Measurements from ENCODE around the gene WIPF2.
A peak's percentile ranks its signal among the peaks of the same experiment; 100 is the strongest.

Gene WIPF2

GRCh38 chr17:40306395-40306794 lies 87.3 kb downstream of the WIPF2 start:
- Histone ChIP-seq H3K4me1 (ENCODE audit: insufficient read depth, insufficient read length) (peaks cover 13% of the 10 kb centered on the region), H3K4me3 (ENCODE audit: insufficient read length, low read depth) (no peak overlapping the region)
- DNase-seq (ENCODE audit: low read depth, low spot score): no peak

GRCh38 chr17:40307001-40307730 lies 88.1 kb downstream of the WIPF2 start:
- H3K4me3 ChIP-seq (ENCODE audit: insufficient read length, low read depth): no peak overlapping the region
- H3K4me1 ChIP-seq (ENCODE audit: insufficient read depth, insufficient read length): peaks cover 17% of the 10 kb centered on the region

More at GRCh38 chr17:40306395-40306794, 87.3 kb downstream of the WIPF2 start:
- Histone ChIP-seq H3K9ac (ENCODE audit: insufficient read length, low read depth) (peak overlapping the region; percentile 46), H3K36me3 (ENCODE audit: insufficient read depth, insufficient read length, low read length) (peaks cover 33% of the 10 kb centered on the region), H3K9me3 (ENCODE audit: insufficient read depth, low read length) (no peaks in the 10 kb centered on the region), H3K27me3 (ENCODE audit: insufficient read depth, insufficient read length) (no peaks in the 10 kb centered on the region)
- TF ChIP-seq SUZ12 (IDR thresholded peaks at IDR 0.05; ENCODE audit: extremely low read depth, insufficient read depth, insufficient read length) (no peak), YY1 (IDR thresholded peaks at IDR 0.05; ENCODE audit: insufficient read depth, insufficient read length) (no peak), ZNF274 (IDR thresholded peaks at IDR 0.05; ENCODE audit: low read depth, low read length) (no peak)

GRCh38 chr17:40307740-40308239 lies 88.7 kb downstream of the WIPF2 start:
- peak overlapping the region; percentile 34 for H3K9ac ChIP-seq (ENCODE audit: insufficient read length, low read depth)
- H3K4me1 ChIP-seq (ENCODE audit: insufficient read depth, insufficient read length): peaks cover 21% of the 10 kb centered on the region
- DNase-seq (ENCODE audit: low read depth, low spot score): no peak
- no peak for TF ChIP-seq ZNF274 (IDR thresholded peaks at IDR 0.05; ENCODE audit: low read depth, low read length)
- no peak for TF ChIP-seq SUZ12 (IDR thresholded peaks at IDR 0.05; ENCODE audit: extremely low read depth, insufficient read depth, insufficient read length)
- no peak for TF ChIP-seq YY1 (IDR thresholded peaks at IDR 0.05; ENCODE audit: insufficient read depth, insufficient read length)
- H3K9me3 ChIP-seq (ENCODE audit: insufficient read depth, low read length): no peaks in the 10 kb centered on the region
- H3K36me3 ChIP-seq (ENCODE audit: insufficient read depth, insufficient read length, low read length): peaks cover 19% of the 10 kb centered on the region
- no peak overlapping the region for H3K4me3 ChIP-seq (ENCODE audit: insufficient read length, low read depth)
- H3K27me3 ChIP-seq (ENCODE audit: insufficient read depth, insufficient read length): no peaks in the 10 kb centered on the region

More at GRCh38 chr17:40307001-40307730, 88.1 kb downstream of the WIPF2 start:
- H3K9ac ChIP-seq (ENCODE audit: insufficient read length, low read depth): peak overlapping the region; percentile 46
- DNase-seq (ENCODE audit: low read depth, low spot score): no peak
- peaks cover 25% of the 10 kb centered on the region for H3K36me3 ChIP-seq (ENCODE audit: insufficient read depth, insufficient read length, low read length)
- no peaks in the 10 kb centered on the region for H3K9me3 ChIP-seq (ENCODE audit: insufficient read depth, low read length)
- no peaks in the 10 kb centered on the region for H3K27me3 ChIP-seq (ENCODE audit: insufficient read depth, insufficient read length)
- no peak for TF ChIP-seq YY1 (IDR thresholded peaks at IDR 0.05; ENCODE audit: insufficient read depth, insufficient read length)
- no peak for TF ChIP-seq ZNF274 (IDR thresholded peaks at IDR 0.05; ENCODE audit: low read depth, low read length)
- no peak for TF ChIP-seq SUZ12 (IDR thresholded peaks at IDR 0.05; ENCODE audit: extremely low read depth, insufficient read depth, insufficient read length)

GRCh38 chr17:40309031-40309948 lies 90.2 kb downstream of the WIPF2 start, which contains the start of gene RARA:
TSS of gene RARA (plus strand) at chr17:40309180. CDS start at chr17:40331219, 22,039 bp downstream.
- Histone ChIP-seq H3K4me3 (ENCODE audit: insufficient read length, low read depth) (peak within 1 kb of the TSS; percentile 76), H3K9ac (ENCODE audit: insufficient read length, low read depth) (peak within 1 kb of the TSS; percentile 92), H3K36me3 (ENCODE audit: insufficient read depth, insufficient read length, low read length) (peaks cover 4% of the 10 kb centered on the region), H3K27me3 (ENCODE audit: insufficient read depth, insufficient read length) (no peaks in the 10 kb centered on the region), H3K4me1 (ENCODE audit: insufficient read depth, insufficient read length) (peaks cover 21% of the 10 kb centered on the region), H3K9me3 (ENCODE audit: insufficient read depth, low read length) (no peaks in the 10 kb centered on the region)
- no peak for TF ChIP-seq SUZ12 (IDR thresholded peaks at IDR 0.05; ENCODE audit: extremely low read depth, insufficient read depth, insufficient read length)
- no peak for TF ChIP-seq YY1 (IDR thresholded peaks at IDR 0.05; ENCODE audit: insufficient read depth, insufficient read length)
- no peak for TF ChIP-seq ZNF274 (IDR thresholded peaks at IDR 0.05; ENCODE audit: low read depth, low read length)
- no peak for DNase-seq (ENCODE audit: low read depth, low spot score)

- Histone ChIP-seq H3K9ac (ENCODE audit: insufficient read length, low read depth) (peak overlapping the region; percentile 92), H3K4me3 (ENCODE audit: insufficient read length, low read depth) (peak overlapping the region; percentile 76), H3K27me3 (ENCODE audit: insufficient read depth, insufficient read length) (no peaks in the 10 kb centered on the region), H3K9me3 (ENCODE audit: insufficient read depth, low read length) (no peaks in the 10 kb centered on the region), H3K36me3 (ENCODE audit: insufficient read depth, insufficient read length, low read length) (peaks cover 2% of the 10 kb centered on the region), H3K4me1 (ENCODE audit: insufficient read depth, insufficient read length) (peaks cover 25% of the 10 kb centered on the region)
- TF ChIP-seq ZNF274 (IDR thresholded peaks at IDR 0.05; ENCODE audit: low read depth, low read length) (no peak), YY1 (IDR thresholded peaks at IDR 0.05; ENCODE audit: insufficient read depth, insufficient read length) (no peak), SUZ12 (IDR thresholded peaks at IDR 0.05; ENCODE audit: extremely low read depth, insufficient read depth, insufficient read length) (no peak)
- no peak for DNase-seq (ENCODE audit: low read depth, low spot score)
Measured at GRCh38 chr17:40309949-40310510, 90.9 kb downstream of the WIPF2 start.

- TF ChIP-seq YY1 (IDR thresholded peaks at IDR 0.05; ENCODE audit: insufficient read depth, insufficient read length): no peak
- TF ChIP-seq ZNF274 (IDR thresholded peaks at IDR 0.05; ENCODE audit: low read depth, low read length): no peak
- TF ChIP-seq SUZ12 (IDR thresholded peaks at IDR 0.05; ENCODE audit: extremely low read depth, insufficient read depth, insufficient read length): no peak
Measured at GRCh38 chr17:40310882-40311391, 91.8 kb downstream of the WIPF2 start.

More at GRCh38 chr17:40310882-40311391, 91.8 kb downstream of the WIPF2 start:
- Histone ChIP-seq H3K9me3 (ENCODE audit: insufficient read depth, low read length) (no peaks in the 10 kb centered on the region), H3K4me3 (ENCODE audit: insufficient read length, low read depth) (no peak overlapping the region), H3K27me3 (ENCODE audit: insufficient read depth, insufficient read length) (peaks cover 3% of the 10 kb centered on the region), H3K4me1 (ENCODE audit: insufficient read depth, insufficient read length) (peaks cover 31% of the 10 kb centered on the region), H3K9ac (ENCODE audit: insufficient read length, low read depth) (no peak overlapping the region), H3K36me3 (ENCODE audit: insufficient read depth, insufficient read length, low read length) (no peaks in the 10 kb centered on the region)
- DNase-seq (ENCODE audit: low read depth, low spot score): no peak
